K562 (cell line): Measurements from ENCODE around the gene DPM2. TPM values are rescaled to one million over a fixed set of nuclear protein-coding genes. Genes with fewer than 3 reads are reported as not detected.

ENCODE experiments used
- ATAC-seq: fragments of 200-7000 bp; cut with Tn5 transposase; 3 replicates; pipeline ENCODE4 v1.9.1; 2020; ENCODE audit warnings: moderate library complexity
- BruUV-seq: library from RNA; stranded (reverse); fragments of 400-500 nt; replicated peaks from 2 replicates; lab custom pipeline; 2021; lab: Mats Ljungman, UMichigan
- CTCF ChIA-PET: fragments of 300-600 bp; formaldehyde crosslinking; extraction: SDS; loops from one replicate; lab custom pipeline; 2021; ENCODE audit warnings: low intra/inter-chr PET ratio; lab: Yijun Ruan, JAX
- POLR2A ChIA-PET: fragments of 300-600, 350-650 bp; sonication (Branson Sonifier 250); formaldehyde crosslinking; extraction: SDS; loops from one replicate; lab custom pipeline; 2021; ENCODE audit warnings: antibody characterized with exemption, inconsistent platforms; lab: Yijun Ruan, JAX
- DNase-seq, 4 experiments: peaks; one replicate each; pipeline versions ENCODE4 v3.0.0 to v3.0.0-alpha.2; 2011 to 2018; ENCODE audit warnings: low spot score in 3 of 4, mixed read lengths in 3 of 4; ENCODE audit errors: extremely low read depth in 1 of 4
- FAIRE-seq: peaks from 2 replicates; lab custom pipeline; 2011; peaks lifted over from hg19 to GRCh38; lab: Jason Lieb, UNC
- H2AFZ ChIP-seq: 2 replicates; pipeline ENCODE4 v1.6.0; 2011; ENCODE audit warnings: low read depth, low read length, control low read depth, inconsistent platforms
- H3K27ac ChIP-seq: fragments of 200-600 bp; 3 replicates; pipeline ENCODE4 v1.8.0; 2011; ENCODE audit warnings: low read depth, mild to moderate bottlenecking, control low read depth, inconsistent platforms, low read length, moderate library complexity, mixed read lengths; ENCODE audit errors: extremely low read depth
- H3K27me3 ChIP-seq, 2 experiments: fragments of 300-600 bp in 1 of 2; 2 replicates in 1 of 2; 3 replicates in 1 of 2; pipeline versions ENCODE4 v1.6.0 to v1.8.0; 2011; ENCODE audit warnings: inconsistent platforms in 2 of 2, low read length in 2 of 2, mild to moderate bottlenecking in 1 of 2, mixed read lengths in 1 of 2, moderate library complexity in 1 of 2; ENCODE audit not compliant: control insufficient read depth in 2 of 2, insufficient read depth in 2 of 2
- H3K36me3 ChIP-seq: fragments of 300-600 bp; 3 replicates; pipeline ENCODE4 v1.8.0; 2011; ENCODE audit warnings: mild to moderate bottlenecking, low read length, inconsistent platforms; ENCODE audit not compliant: control insufficient read depth, insufficient read depth
- H3K4me1 ChIP-seq, 2 experiments: fragments of 200-600 bp in 1 of 2; replicated peaks in 1 of 2; 2 replicates in 1 of 2; 3 replicates in 1 of 2; pipeline versions ENCODE4 v1.5.1 to v1.8.0; 2011; ENCODE audit warnings: inconsistent platforms in 2 of 2, low read length in 2 of 2, mild to moderate bottlenecking in 1 of 2, mixed read lengths in 1 of 2, moderate library complexity in 1 of 2; ENCODE audit not compliant: control insufficient read depth in 2 of 2, insufficient read depth in 2 of 2
- H3K4me2 ChIP-seq: 2 replicates; pipeline ENCODE4 v1.6.1; 2011; ENCODE audit warnings: low read length, control low read depth, inconsistent platforms, mixed read lengths; ENCODE audit not compliant: insufficient read depth
- H3K4me3 ChIP-seq: fragments of 200-600 bp; sonication (generic), shearing (Covaris generic); 2 replicates; pipeline ENCODE4 v1.5.1; 2016; ENCODE audit warnings: control low read depth, inconsistent platforms
- H3K79me2 ChIP-seq: fragments of 200-600 bp; 3 replicates; pipeline ENCODE4 v1.8.0; 2011; ENCODE audit warnings: low read length, inconsistent platforms; ENCODE audit not compliant: control insufficient read depth, insufficient read depth
- H3K9ac ChIP-seq, 2 experiments: 2 replicates each; pipeline versions ENCODE4 v1.6.0 to v1.6.1; 2011; ENCODE audit warnings: low read depth in 2 of 2, low read length in 2 of 2, control low read depth in 1 of 2, inconsistent platforms in 1 of 2, mild to moderate bottlenecking in 1 of 2, mixed read lengths in 1 of 2; ENCODE audit not compliant: insufficient read depth in 1 of 2
- H3K9me1 ChIP-seq: one replicate; pipeline ENCODE4 v1.6.0; 2011; ENCODE audit warnings: inconsistent platforms, mild to moderate bottlenecking, low read length, moderate library complexity; ENCODE audit not compliant: control insufficient read depth, insufficient read depth
- H3K9me3 ChIP-seq: replicated peaks from 2 replicates; pipeline ENCODE4 v1.5.1; 2011; ENCODE audit warnings: low read depth, low read length, inconsistent platforms; ENCODE audit not compliant: control insufficient read depth, insufficient read depth
- H4K20me1 ChIP-seq: replicated peaks from 2 replicates; pipeline ENCODE4 v1.6.1; 2011; ENCODE audit warnings: low read length, inconsistent platforms, mixed read lengths; ENCODE audit not compliant: control insufficient read depth, insufficient read depth
- CBFA2T3 ChIP-seq: fragments of 450-650 bp; IDR thresholded peaks from 2 replicates; pipeline ENCODE4 v1.6.1; 2017
- CBX2 ChIP-seq: fragments of 200-600 bp; sonication (generic); IDR thresholded peaks from one replicate; pipeline ENCODE4 v1.6.1; 2012; ENCODE audit warnings: mild to moderate bottlenecking, low read length, inconsistent platforms; ENCODE audit not compliant: insufficient read depth, poor library complexity, severe bottlenecking
- HNRNPUL1 ChIP-seq: fragments of 200-400 bp; formaldehyde crosslinking; IDR thresholded peaks from 2 replicates; pipeline ENCODE4 v1.6.1; 2017; ENCODE audit warnings: low read length
- KDM1A ChIP-seq, 2 experiments: fragments of 450-650 bp; IDR thresholded peaks; 2 replicates each; pipeline ENCODE4 v1.6.1; 2016; ENCODE audit warnings: mild to moderate bottlenecking in 2 of 2
- MYBL2 ChIP-seq, 2 experiments: fragments of 450-650 bp in 1 of 2; sonication (generic) in 1 of 2; formaldehyde crosslinking in 1 of 2; IDR thresholded peaks; 2 replicates each; pipeline versions ENCODE4 v1.6.1 to v1.8.1; 2017 to 2022; ENCODE audit warnings: borderline replicate concordance in 1 of 2, inconsistent platforms in 1 of 2, low read depth in 1 of 2, mild to moderate bottlenecking in 1 of 2, missing genetic modification reagents in 1 of 2, moderate library complexity in 1 of 2
- MYNN ChIP-seq, 2 experiments: sonication (generic); formaldehyde crosslinking in 1 of 2; IDR thresholded peaks; 2 replicates each; pipeline versions ENCODE4 v1.5.0 to v1.6.1; 2016 to 2020; ENCODE audit warnings: antibody characterized with exemption in 1 of 2, missing genetic modification reagents in 1 of 2
- NFE2 ChIP-seq: IDR thresholded peaks from 2 replicates; pipeline ENCODE4 v1.6.1; 2014; ENCODE audit warnings: antibody characterized with exemption, low read depth
- POLR2A ChIP-seq: fragments of 450-650 bp; conservative IDR thresholded peaks from 2 replicates; pipeline ENCODE4 v1.6.1; 2016
- PRPF4 ChIP-seq: fragments of 200-400 bp; formaldehyde crosslinking; IDR thresholded peaks from one replicate; pipeline ENCODE4 v1.6.1; 2017; ENCODE audit warnings: low read length, low read depth, mild to moderate bottlenecking; ENCODE audit not compliant: insufficient read depth, poor library complexity, severe bottlenecking
- TAF9B ChIP-seq: fragments of 450-650 bp; IDR thresholded peaks from 2 replicates; pipeline ENCODE4 v1.6.1; 2018; ENCODE audit warnings: mild to moderate bottlenecking; ENCODE audit not compliant: partially characterized antibody
- TCF3 ChIP-seq: sonication (generic); formaldehyde crosslinking; IDR thresholded peaks from 2 replicates; pipeline ENCODE4 v1.4.0; 2020; ENCODE audit warnings: mild to moderate bottlenecking, missing genetic modification reagents
- ZNF253 ChIP-seq: fragments of 250-450 bp; sonication (Bioruptor Pico); conservative IDR thresholded peaks from 2 replicates; pipeline ENCODE4 v1.6.1; 2021; ENCODE audit warnings: mild to moderate bottlenecking
- WGBS: fragments of 100-300 bp; shearing (Covaris generic); methylation state at CpG from one replicate; pipeline ENCODE4 v1.1.6; 2016; ENCODE audit warnings: low coverage, mixed read lengths; ENCODE audit not compliant: insufficient coverage; ENCODE audit errors: missing lambda C conversion rate; 5-methylcytosine and 5-hydroxymethylcytosine counted together
- in situ Hi-C: fragments of 300-500 bp; cut with MboI; formaldehyde crosslinking; loops from 4 replicates; pipeline ENCODE4 v1.15.0; 2018; ENCODE audit warnings: inconsistent platforms, mixed read lengths
- intact Hi-C: fragments of 100-400 bp; cut with micrococcal nuclease; formaldehyde crosslinking; loops from 2 replicates; pipeline ENCODE4 v1.14.2; 2022
- polyA plus RNA-seq, 8 experiments: library from polyadenylated mRNA; depleted of rRNA in 4 of 8; stranded (reverse) in 5 of 8; unstranded in 3 of 8; fragments of >200 nt; fragmentation: Nextera tagmentation in 2 of 8; fragmentation: Illumina TruSeq in 1 of 8; extraction: Ambion mirVana in 2 of 8; extraction: Trizol in 1 of 8; gene quantifications; 2 replicates each; pipeline versions ENCODE4 v1.2.1 to v1.2.3, GENCODE V29; 2011 to 2014; ENCODE audit warnings: inconsistent platforms in 1 of 8, missing spikeins in 1 of 8
- total RNA-seq, 7 experiments: library from RNA; depleted of rRNA in 6 of 7; stranded (reverse); fragments of >200 nt in 6 of 7; fragmentation: Illumina TruSeq in 2 of 7; extraction: Trizol in 2 of 7; gene quantifications; 2 replicates each; pipeline versions ENCODE4 v1.2.1 to v1.2.3, GENCODE V29; 2011 to 2021; ENCODE audit warnings: low replicate concordance in 1 of 7
- TF ChIP-seq, protein P1 (sequence below): IDR thresholded peaks from 3 replicates; pipeline ENCODE4 v1.6.1; 2011; ENCODE audit warnings: borderline replicate concordance, mild to moderate bottlenecking; ENCODE audit not compliant: insufficient read length, insufficient read depth
- TF ChIP-seq, protein P2 (sequence below): sonication (generic); formaldehyde crosslinking; IDR thresholded peaks from 2 replicates; pipeline ENCODE4 v1.8.0; 2022; ENCODE audit warnings: missing genetic modification reagents, mild to moderate bottlenecking, borderline replicate concordance
- TF ChIP-seq, protein P3 (sequence below): fragments of 450-650 bp; IDR thresholded peaks from 2 replicates; pipeline ENCODE4 v1.6.1; 2016; ENCODE audit warnings: borderline replicate concordance

The DPM2 gene
- total and polyA plus RNA-seq, 9 of the 15 experiments (the other 6 are each of a cell fraction or from before 2014, with no cell fraction given): 43.5 to 126 (median 71.1) TPM

DNA sequence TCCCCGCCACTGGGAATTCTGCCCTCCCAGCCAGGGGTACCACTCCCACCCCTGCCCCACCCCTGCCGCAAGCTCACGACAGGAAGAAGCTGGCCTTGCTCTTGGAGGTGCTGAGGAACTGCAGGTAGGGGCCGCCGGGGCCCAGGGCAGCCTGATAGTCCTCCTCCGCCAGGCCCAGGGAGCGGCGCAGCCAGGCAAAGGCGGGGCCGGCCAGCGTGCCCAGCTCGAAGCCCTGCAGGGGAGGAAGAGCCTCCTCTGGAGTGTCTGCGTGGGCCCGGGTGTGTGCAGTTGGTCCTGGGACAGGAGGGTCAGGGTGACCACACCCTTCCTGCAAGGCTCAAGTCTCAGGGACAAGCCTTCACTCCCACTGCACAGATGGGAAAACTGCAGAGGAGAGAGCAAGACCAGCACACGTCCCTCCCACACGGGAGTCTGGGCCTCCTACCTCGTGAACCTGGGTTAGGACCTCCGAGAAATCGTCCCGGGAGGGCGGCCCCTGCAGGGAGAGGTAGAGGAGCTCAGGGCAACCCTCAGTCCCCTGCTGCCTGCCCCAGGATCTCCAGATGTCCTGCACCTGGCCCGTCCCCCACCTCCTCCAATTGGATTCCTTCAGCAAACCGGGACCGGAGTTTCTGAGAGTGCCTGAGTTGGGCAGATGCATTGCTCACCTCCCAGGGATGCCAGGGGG, 9.5 kb downstream of the DPM2 start:
- peak; percentile 32 for ATAC-seq
- peak overlapping the region; percentile 66 for H2AFZ ChIP-seq
- in situ Hi-C loops (loop anchor here (5.0 to 10.0 kb wide), 2 partner anchors 426 to 713 kb away; no protein-coding TSS in a partner anchor), intact Hi-C loops (no loop called here)
- no peaks in the 10 kb centered on the region for H3K36me3 ChIP-seq
- H3K9me1 ChIP-seq: no peaks in the 10 kb centered on the region
- H3K4me2 ChIP-seq: peak overlapping the region; percentile 57
- 0 out of 3 replicates have a peak, but pooled peaks cover 3% of the 10 kb centered on the region for H3K79me2 ChIP-seq
- no peaks in the 10 kb centered on the region for H3K27me3 ChIP-seq
- ChIA-PET CTCF (no interaction called here), POLR2A (interaction anchor here (0.6 to 1.4 kb wide), 5 partner anchors 9 to 365 kb away, joined by 3 to 5 read pairs (median 3); no protein-coding TSS in a partner anchor)
- no peak overlapping the region for H3K27ac ChIP-seq
- H3K4me3 ChIP-seq: peak overlapping the region; percentile 7; the same call in 1 of the 2 replicates
- no peaks in the 10 kb centered on the region for H3K9me3 ChIP-seq
- DNase-seq: peak in 3 of 4 experiments; percentile 43 to 53 (median 46)
- FAIRE-seq: peak; percentile 19
- no peaks in the 10 kb centered on the region for H4K20me1 ChIP-seq
- WGBS: 12% methylated on average over 21 of the region's 24 CpGs
- H3K4me1 ChIP-seq: peaks cover 37 to 64% of the 10 kb centered on the region in 2 experiments
- BruUV-seq: no TSS peak
- peak overlapping the region in 1 of 2 experiments; percentile 69; a peak in 3 of 4 replicates for H3K9ac ChIP-seq
- TF ChIP-seq TCF3 (CRISPR knock-in tag) (no peak), CBX2 (no peak), POLR2A (0 out of 2 replicates have a peak, but pooled peaks have one; percentile 21), NFE2 (no peak), MYNN (IDR thresholded peaks at IDR 0.05) (0 out of 2 replicates have a peak, but pooled peaks have one; percentile 11), MYNN (CRISPR knock-in tag; IDR thresholded peaks at IDR 0.05) (no peak), ZNF253 (no peak), MYBL2 (IDR thresholded peaks at IDR 0.05; ENCODE audit: low read depth) (no peak), MYBL2 (CRISPR knock-in tag; IDR thresholded peaks at IDR 0.05; ENCODE audit: borderline replicate concordance) (no peak), KDM1A (IDR thresholded peaks at IDR 0.05) (no peak), CBFA2T3 (no peak), HNRNPUL1 (no peak), PRPF4 (no peak), TAF9B (no peak)
- TF ChIP-seq, protein P1, sequence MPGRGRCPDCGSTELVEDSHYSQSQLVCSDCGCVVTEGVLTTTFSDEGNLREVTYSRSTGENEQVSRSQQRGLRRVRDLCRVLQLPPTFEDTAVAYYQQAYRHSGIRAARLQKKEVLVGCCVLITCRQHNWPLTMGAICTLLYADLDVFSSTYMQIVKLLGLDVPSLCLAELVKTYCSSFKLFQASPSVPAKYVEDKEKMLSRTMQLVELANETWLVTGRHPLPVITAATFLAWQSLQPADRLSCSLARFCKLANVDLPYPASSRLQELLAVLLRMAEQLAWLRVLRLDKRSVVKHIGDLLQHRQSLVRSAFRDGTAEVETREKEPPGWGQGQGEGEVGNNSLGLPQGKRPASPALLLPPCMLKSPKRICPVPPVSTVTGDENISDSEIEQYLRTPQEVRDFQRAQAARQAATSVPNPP: no peak
- TF ChIP-seq, protein P2, sequence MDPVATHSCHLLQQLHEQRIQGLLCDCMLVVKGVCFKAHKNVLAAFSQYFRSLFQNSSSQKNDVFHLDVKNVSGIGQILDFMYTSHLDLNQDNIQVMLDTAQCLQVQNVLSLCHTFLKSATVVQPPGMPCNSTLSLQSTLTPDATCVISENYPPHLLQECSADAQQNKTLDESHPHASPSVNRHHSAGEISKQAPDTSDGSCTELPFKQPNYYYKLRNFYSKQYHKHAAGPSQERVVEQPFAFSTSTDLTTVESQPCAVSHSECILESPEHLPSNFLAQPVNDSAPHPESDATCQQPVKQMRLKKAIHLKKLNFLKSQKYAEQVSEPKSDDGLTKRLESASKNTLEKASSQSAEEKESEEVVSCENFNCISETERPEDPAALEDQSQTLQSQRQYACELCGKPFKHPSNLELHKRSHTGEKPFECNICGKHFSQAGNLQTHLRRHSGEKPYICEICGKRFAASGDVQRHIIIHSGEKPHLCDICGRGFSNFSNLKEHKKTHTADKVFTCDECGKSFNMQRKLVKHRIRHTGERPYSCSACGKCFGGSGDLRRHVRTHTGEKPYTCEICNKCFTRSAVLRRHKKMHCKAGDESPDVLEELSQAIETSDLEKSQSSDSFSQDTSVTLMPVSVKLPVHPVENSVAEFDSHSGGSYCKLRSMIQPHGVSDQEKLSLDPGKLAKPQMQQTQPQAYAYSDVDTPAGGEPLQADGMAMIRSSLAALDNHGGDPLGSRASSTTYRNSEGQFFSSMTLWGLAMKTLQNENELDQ (CRISPR knock-in tag): no peak
- TF ChIP-seq, protein P3, sequence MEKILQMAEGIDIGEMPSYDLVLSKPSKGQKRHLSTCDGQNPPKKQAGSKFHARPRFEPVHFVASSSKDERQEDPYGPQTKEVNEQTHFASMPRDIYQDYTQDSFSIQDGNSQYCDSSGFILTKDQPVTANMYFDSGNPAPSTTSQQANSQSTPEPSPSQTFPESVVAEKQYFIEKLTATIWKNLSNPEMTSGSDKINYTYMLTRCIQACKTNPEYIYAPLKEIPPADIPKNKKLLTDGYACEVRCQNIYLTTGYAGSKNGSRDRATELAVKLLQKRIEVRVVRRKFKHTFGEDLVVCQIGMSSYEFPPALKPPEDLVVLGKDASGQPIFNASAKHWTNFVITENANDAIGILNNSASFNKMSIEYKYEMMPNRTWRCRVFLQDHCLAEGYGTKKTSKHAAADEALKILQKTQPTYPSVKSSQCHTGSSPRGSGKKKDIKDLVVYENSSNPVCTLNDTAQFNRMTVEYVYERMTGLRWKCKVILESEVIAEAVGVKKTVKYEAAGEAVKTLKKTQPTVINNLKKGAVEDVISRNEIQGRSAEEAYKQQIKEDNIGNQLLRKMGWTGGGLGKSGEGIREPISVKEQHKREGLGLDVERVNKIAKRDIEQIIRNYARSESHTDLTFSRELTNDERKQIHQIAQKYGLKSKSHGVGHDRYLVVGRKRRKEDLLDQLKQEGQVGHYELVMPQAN: 0 out of 2 replicates have a peak, but pooled peaks have one; percentile 5
